Measurements from ENCODE around the gene MND1.

DNA sequence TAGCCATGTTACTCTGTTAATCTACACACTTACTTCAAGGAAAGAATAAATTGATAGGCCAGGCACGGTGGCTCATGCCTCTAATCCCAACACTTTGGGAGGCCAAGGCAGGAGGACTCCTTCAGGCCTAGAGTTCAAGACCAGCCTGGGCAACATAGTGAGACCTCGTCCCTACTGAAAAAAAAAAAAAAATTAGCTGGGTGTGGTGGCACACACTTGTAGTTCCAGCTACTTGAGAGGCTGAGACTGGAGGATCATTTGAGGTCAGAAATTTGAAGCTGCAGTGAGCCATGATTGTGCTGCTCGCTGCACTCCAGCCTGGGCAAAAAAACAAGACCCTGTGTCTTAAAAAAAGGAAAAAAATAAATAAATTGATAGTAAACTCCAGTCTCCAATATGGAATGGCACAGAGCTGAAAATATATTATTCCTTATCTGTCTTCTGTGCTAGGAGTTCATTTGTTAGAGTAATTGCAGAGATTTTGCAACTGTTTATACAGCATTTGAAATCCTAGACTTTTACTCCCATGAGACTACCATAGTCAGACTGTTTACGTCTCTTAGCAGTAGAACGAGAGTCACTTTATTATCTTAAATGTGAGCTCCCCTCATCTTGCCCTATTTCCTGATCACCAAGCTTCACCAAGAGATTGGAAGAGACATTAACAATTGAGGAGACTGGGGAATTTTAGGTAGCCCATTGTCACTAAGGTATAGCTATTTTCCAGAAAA lies 102.9 kb downstream of the MND1 start:
- TF ChIP-seq SUZ12 (IDR thresholded peaks at IDR 0.05; ENCODE audit: extremely low read depth, insufficient read depth, insufficient read length), result no peak
- TF ChIP-seq YY1 (IDR thresholded peaks at IDR 0.05; ENCODE audit: insufficient read depth, insufficient read length), result no peak

Data from NT2/D1 (cell line).